Stimulated activated CD4-positive, alpha-beta T cell treated with anti-CD3 and anti-CD28 coated beads, Interleukin-2, amount 100 ng/mL, for 48 hours (primary cell): ENCODE results near the gene CENPS.
"Not testable (repeated sequence)": the region's sequence is repeated elsewhere in the genome, so short reads cannot be mapped to it uniquely, and the experiment has no call there.

Experiments
- DNase-seq, 2 donors: peaks; one replicate each; pipeline ENCODE4 v3.0.0-alpha.2; 2020

The CENPS gene

GRCh38 chr1:10421637-10422036 is 8.6 kb upstream of the CENPS start:
- no peak for DNase-seq

GRCh38 chr1:10424034-10424433 is 6.2 kb upstream of the CENPS start:
- no peak for DNase-seq

DNA sequence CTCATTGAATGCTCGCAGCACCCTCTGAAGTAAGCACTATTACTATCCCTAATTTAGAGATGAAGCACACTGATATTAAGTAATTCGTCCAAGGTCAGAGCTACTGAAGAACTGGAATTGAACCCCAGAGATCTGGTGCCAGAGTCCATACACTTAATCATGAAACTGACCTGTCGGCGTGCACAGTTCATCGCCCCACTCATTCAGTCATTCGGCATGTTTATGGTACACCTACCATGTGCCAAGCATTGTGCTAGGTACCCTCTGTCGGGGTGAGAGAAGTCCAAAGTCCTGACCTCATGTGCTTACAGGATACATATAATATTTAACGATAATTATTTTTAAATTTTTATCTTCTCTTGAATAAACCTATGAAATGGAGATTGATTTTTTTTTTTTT is 5.6 kb upstream of the CENPS start:
- no peak for DNase-seq

DNA sequence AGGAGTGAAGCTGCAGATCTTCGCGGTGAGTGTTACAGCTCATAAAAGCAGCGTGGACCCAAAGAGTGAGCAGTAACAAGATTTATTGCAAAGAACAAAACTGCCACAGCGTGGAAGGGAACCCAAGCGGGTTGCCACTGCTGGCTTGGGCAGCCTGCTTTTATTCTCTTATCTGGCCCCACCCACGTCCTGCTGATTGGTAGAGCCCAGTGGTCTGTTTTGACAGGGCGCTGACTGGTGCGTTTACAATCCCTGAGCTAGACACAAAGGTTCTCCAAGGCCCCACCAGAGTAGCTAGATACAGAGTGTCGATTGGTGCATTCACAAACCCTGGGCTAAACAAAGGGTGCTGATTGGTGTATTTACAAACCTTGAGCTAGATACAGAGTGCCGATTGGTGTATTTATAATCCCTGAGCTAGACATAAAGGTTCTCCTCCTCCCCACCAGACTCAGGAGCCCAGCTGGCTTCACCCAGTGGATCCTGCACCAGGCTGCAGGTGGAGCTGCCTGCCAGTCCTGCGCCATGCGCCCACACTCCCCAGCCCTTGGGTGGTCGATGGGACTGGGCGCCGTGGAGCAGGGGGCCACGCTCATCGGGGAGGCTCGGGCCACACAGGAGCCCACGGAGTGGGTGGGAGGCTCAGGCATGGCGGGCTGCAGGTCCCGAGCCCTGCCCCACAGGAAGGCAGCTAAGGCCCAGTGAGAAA is 4.3 kb upstream of the CENPS start:
- DNase-seq: not testable (repeated sequence)

DNA sequence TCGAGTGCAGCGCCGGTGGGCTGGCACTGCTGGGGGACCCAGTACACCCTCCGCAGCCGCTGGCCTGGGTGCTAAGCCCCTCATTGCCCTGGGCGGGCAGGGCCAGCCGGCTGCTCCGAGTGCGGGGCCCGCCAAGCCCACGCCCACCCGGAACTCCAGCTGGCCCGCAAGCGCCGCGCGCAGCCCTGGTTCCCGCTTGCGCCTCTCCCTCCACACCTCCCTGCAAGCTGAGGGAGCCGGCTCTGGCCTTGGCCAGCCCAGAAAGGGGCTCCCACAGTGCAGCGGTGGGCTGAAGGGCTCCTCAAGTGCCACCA is 3.7 kb upstream of the CENPS start:
- DNase-seq: not testable (repeated sequence)

GRCh38 chr1:10428984-10429383 is 1.2 kb upstream of the CENPS start:
- DNase-seq: no peak

GRCh38 chr1:10429868-10430215 is 391 bp upstream of the CENPS start:
- no peak for DNase-seq

GRCh38 chr1:10431070-10431730 is 967 bp downstream of the CENPS start:
- no peak for DNase-seq

GRCh38 chr1:10432910-10433700 is 2.9 kb downstream of the CENPS start:
- no peak for DNase-seq

DNA sequence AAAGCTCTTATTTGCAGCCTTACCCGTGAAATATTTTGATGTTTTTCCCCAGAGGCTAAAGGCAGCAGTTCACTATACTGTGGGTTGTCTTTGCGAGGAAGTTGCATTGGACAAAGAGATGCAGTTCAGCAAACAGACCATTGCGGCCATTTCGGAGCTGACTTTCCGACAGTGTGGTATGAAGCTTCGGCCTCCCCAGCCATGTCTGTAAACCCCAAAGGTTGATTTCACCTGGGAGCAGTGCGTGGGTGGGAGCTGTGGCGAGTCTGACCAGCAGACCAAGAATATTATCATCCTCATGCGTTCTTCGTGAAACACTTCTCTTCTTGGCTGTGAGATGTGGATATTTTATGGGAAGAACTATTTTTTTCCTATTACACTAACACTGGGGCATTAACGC is 3.6 kb downstream of the CENPS start:
- DNase-seq: no peak

- no peak for DNase-seq
Observed at GRCh38 chr1:10434590-10434989, 4.4 kb downstream of the CENPS start.

DNA sequence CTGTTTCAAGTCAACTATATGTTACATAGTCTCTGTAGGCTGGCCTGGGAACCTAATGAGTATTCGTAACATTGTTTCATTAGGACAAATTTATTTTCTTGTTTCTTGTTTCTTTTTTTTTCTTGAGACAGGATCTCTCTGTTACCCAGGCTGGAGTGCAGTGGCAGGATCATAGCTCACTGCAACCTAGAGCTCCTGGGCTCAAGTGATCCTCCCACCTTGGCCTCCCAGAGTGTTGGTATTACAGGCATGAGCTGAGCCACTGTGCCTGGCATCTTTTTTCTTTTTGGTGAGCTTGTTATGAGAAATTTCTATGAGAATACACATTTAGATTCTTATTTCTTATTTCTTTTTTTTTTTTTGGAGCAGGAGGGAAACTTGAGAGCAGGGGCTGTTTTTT is 6.8 kb downstream of the CENPS start:
- no peak for DNase-seq

DNA sequence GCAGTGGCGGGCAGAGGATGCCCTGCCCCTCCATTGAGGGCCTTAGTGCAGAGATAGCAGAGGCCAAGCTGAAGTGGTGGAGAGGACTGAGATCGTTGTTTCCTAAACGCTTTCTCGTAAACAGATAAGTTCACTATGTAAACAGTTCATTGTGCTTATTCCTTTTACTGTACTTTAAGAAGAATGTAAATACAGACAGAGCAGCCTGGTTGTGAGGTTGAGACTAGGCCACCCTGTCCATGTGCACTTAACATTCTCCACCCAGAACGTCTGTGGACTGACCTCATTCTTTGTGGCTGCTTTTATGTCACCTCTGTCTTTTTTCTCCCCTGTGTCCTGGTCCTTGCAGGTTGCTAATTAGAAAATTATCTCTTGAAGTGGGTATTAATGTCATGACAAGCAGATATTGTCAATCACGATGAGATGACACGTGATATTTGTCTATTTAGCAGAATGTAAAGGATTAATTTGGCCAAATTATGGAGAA is 8.5 kb downstream of the CENPS start:
- DNase-seq: no peak

DNA sequence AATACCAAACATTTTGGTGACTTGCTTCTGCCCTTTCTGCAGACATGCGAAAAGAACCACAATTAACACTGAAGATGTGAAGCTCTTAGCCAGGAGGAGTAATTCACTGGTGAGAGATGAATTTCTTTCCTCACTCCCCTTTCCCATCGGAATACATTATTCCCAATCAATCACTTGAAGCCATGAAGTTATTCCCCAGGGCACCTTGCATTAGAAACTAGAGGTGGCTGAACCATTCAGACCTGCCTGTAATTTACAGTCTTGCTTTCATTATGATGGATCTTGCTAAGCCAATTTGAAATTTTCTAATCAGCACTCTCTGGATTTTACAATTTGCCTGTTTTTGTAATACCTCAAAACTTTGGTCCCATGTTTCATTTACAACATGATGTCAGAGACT is 10.1 kb downstream of the CENPS start:
- no peak for DNase-seq

GRCh38 chr1:10440794-10441193 is 10.6 kb downstream of the CENPS start:
- DNase-seq: no peak

GRCh38 chr1:10444248-10444647 is 14.0 kb downstream of the CENPS start:
- DNase-seq: no peak

- no peak for DNase-seq
Observed at GRCh38 chr1:10444795-10445397, 14.7 kb downstream of the CENPS start.

GRCh38 chr1:10446790-10447422 is 16.7 kb downstream of the CENPS start:
- DNase-seq: no peak

DNA sequence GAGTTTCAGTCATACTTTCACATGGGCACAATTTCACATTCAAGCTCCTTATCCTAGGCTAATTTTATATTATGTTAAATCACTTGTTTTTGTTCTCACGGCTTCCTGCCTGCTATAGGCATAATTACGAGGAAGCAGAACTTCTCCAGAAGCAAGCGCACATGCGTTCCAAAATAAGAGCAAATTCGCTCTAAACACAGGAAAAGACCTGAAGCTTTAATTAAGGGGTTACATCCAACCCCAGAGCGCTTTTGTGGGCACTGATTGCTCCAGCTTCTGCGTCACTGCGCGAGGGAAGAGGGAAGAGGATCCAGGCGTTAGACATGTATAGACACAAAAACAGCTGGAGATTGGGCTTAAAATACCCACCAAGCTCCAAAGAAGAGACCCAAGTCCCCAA is 19.5 kb downstream of the CENPS start, which contains the start of gene CORT:
CORT (plus strand) TSS at position 281 of the 400 bp plus-strand sequence. CDS start 193 bp downstream, outside the sequence.
- DNase-seq: no peak

DNA sequence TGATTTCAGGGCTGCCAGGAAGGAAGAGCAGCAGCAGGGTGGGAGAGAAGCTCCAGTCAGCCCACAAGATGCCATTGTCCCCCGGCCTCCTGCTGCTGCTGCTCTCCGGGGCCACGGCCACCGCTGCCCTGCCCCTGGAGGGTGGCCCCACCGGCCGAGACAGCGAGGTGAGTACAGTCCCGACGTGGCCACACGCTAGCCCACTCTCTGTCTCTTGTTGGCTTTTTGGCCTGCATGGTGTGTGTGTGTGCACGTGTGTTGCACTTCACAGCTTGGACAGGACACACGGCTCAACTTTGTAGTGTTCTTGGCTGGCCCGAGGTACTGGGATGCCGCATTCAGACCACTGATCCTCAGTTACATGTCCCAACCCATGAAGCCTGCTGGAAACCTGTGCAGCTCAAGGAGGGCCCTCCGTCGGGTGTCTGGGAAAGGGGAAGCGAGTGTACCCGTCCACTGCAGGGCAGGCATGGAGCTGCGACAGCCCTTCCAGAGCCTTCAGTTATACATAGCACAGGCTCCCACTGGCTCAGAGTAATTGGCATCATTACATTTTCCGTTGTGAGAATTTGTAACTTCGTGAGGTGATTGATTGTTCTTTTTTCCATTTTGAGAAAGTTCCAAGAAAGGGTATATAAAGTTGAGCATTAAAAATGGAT is 20.1 kb downstream of the CENPS start:
- no peak for DNase-seq

GRCh38 chr1:10450836-10451235 is 20.6 kb downstream of the CENPS start:
- DNase-seq: no peak

DNA sequence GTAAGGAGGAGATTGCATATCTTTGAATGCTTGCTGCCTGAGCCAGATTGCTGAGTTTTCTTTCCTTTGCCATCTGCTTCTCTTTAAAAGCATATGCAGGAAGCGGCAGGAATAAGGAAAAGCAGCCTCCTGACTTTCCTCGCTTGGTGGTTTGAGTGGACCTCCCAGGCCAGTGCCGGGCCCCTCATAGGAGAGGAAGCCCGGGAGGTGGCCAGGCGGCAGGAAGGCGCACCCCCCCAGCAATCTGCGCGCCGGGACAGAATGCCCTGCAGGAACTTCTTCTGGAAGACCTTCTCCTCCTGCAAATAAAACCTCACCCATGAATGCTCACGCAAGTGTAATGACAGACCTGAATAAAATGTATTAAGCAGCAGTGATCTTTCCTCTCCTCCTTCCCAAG is 21.1 kb downstream of the CENPS start:
- DNase-seq: no peak

DNA sequence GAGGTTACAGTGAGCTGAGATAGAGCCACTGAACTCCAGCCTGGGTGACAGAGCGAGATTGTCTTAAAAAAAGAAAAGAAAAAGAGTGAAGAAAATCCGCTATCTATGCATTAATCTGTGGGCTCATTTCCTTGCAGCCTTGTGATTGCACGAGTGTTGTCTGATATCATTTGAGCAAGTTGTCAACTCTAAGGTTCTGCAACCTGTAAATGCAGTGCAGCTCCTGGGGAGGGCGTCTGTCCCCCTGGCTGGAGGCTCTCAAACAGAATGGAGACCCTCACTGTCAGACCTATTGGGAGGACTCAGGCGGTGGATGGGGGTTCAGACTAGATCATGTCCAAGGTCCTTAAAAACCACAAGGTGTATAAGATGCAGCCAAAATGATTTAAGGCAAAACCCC is 25.8 kb downstream of the CENPS start:
- DNase-seq: no peak
